Measurements from ENCODE around the gene NRDE2.

DNA sequence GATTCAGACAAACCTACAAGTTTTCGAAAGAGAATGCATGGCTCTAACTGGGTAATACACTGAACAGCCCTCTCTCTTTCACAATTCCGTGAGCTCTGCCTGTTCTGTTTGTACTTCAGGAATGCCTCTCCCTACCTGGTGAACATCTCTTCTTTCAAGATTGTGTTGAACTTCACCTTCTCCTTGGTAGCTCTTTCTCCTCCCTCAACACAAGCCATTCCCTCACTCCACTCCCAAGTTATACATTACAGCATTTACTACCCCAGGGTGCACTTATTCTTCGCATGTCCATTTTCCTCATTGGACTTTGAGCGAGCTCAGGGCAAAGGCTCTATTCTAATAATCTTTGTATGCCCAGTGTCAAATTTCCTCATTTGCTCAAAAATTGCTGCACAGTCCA is 28.3 kb downstream of the NRDE2 start:
- TF ChIP-seq, protein P1, sequence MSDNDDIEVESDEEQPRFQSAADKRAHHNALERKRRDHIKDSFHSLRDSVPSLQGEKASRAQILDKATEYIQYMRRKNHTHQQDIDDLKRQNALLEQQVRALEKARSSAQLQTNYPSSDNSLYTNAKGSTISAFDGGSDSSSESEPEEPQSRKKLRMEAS (IDR thresholded peaks at IDR 0.05) = no peak
- no peak for TF ChIP-seq RXRA (IDR thresholded peaks at IDR 0.05)
- no peak for TF ChIP-seq JUND (IDR thresholded peaks at IDR 0.05)
- no peak for TF ChIP-seq EGR1 (IDR thresholded peaks at IDR 0.05; ENCODE audit: low read depth in 2 of 2)
- TF ChIP-seq, protein P2, sequence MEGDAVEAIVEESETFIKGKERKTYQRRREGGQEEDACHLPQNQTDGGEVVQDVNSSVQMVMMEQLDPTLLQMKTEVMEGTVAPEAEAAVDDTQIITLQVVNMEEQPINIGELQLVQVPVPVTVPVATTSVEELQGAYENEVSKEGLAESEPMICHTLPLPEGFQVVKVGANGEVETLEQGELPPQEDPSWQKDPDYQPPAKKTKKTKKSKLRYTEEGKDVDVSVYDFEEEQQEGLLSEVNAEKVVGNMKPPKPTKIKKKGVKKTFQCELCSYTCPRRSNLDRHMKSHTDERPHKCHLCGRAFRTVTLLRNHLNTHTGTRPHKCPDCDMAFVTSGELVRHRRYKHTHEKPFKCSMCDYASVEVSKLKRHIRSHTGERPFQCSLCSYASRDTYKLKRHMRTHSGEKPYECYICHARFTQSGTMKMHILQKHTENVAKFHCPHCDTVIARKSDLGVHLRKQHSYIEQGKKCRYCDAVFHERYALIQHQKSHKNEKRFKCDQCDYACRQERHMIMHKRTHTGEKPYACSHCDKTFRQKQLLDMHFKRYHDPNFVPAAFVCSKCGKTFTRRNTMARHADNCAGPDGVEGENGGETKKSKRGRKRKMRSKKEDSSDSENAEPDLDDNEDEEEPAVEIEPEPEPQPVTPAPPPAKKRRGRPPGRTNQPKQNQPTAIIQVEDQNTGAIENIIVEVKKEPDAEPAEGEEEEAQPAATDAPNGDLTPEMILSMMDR (IDR thresholded peaks at IDR 0.05; ENCODE audit: low read depth, low read length, missing input control) = no peak
- no peak for TF ChIP-seq RAD21 (IDR thresholded peaks at IDR 0.05)
- TF ChIP-seq TAF1 (conservative IDR thresholded peaks at IDR 0.05) = no peak
